Endothelial cell of umbilical vein (primary cell): Measurements from ENCODE around the gene MICAL3. TPM values are rescaled to one million over a fixed set of nuclear protein-coding genes. Genes with fewer than 3 reads are reported as not detected.
"Not testable (repeated sequence)": the region's sequence is repeated elsewhere in the genome, so short reads cannot be mapped to it uniquely, and the experiment has no call there.

Experiments used
- BruUV-seq: library from RNA; stranded (reverse); fragments of 400-500 nt; replicated peaks from 2 replicates; lab custom pipeline; 2021; lab: Mats Ljungman, UMichigan
- CTCF ChIA-PET: fragments of 300-600, 350-600 bp; sonication (Branson Sonifier 250); formaldehyde crosslinking; loops from one replicate; lab custom pipeline; 2021; ENCODE audit warnings: antibody characterized with exemption, inconsistent platforms; lab: Charles Lee
- POLR2A ChIA-PET: fragments of 300-600, 350-600 bp; sonication (Branson Sonifier 250); formaldehyde crosslinking; loops from one replicate; lab custom pipeline; 2021; ENCODE audit warnings: antibody characterized with exemption, inconsistent platforms; lab: Charles Lee
- DNase-seq: peaks from one replicate; pipeline ENCODE4 v3.0.0-alpha.2; 2011; ENCODE audit warnings: low read depth, low spot score
- FAIRE-seq: peaks from 2 replicates; lab custom pipeline; 2011; peaks lifted over from hg19 to GRCh38; lab: Jason Lieb, UNC
- H2AFZ ChIP-seq: 2 replicates; pipeline ENCODE4 v1.6.0; 2012; ENCODE audit warnings: low read depth, low read length, control low read depth, inconsistent platforms
- H3K27ac ChIP-seq: 2 replicates; pipeline ENCODE4 v1.5.1; 2011; ENCODE audit warnings: low read depth, mild to moderate bottlenecking, control low read depth, low read length, moderate library complexity; ENCODE audit not compliant: insufficient read depth
- H3K27me3 ChIP-seq, 2 experiments: 2 replicates each; pipeline versions ENCODE4 v1.6.0 to v1.6.1; 2011; ENCODE audit warnings: low read length in 2 of 2, mixed read lengths in 1 of 2; ENCODE audit not compliant: control insufficient read depth in 2 of 2, insufficient read depth in 2 of 2
- H3K36me3 ChIP-seq, 2 experiments: 2 replicates in 1 of 2; 3 replicates in 1 of 2; pipeline ENCODE4 v1.5.1; 2011; ENCODE audit warnings: low read length in 2 of 2, mild to moderate bottlenecking in 1 of 2, moderate library complexity in 1 of 2; ENCODE audit not compliant: control insufficient read depth in 2 of 2, insufficient read depth in 2 of 2; ENCODE audit errors: extremely low read depth in 1 of 2
- H3K4me1 ChIP-seq: 3 replicates; pipeline ENCODE4 v1.5.1; 2011; ENCODE audit warnings: mild to moderate bottlenecking, low read length; ENCODE audit not compliant: control insufficient read depth, insufficient read depth; ENCODE audit errors: extremely low read depth
- H3K4me2 ChIP-seq: 2 replicates; pipeline ENCODE4 v1.6.1; 2011; ENCODE audit warnings: low read length, control low read depth, mixed read lengths; ENCODE audit not compliant: insufficient read depth
- H3K4me3 ChIP-seq, 3 experiments: fragments of 200-600 bp in 1 of 3; sonication (generic), shearing (Covaris generic) in 1 of 3; replicated peaks in 1 of 3; 2 replicates each; pipeline ENCODE4 v1.5.1; 2011 to 2016; ENCODE audit warnings: control low read depth in 3 of 3, low read length in 3 of 3, mild to moderate bottlenecking in 2 of 3, inconsistent platforms in 1 of 3, low read depth in 1 of 3, moderate library complexity in 1 of 3; ENCODE audit not compliant: insufficient read depth in 1 of 3
- H3K79me2 ChIP-seq: 2 replicates; pipeline ENCODE4 v1.6.0; 2012; ENCODE audit warnings: low read length, inconsistent platforms; ENCODE audit not compliant: control insufficient read depth, insufficient read depth
- H3K9ac ChIP-seq: replicated peaks from 2 replicates; pipeline ENCODE3; 2011; ENCODE audit warnings: low read length, control low read depth; ENCODE audit not compliant: insufficient read depth; ENCODE audit errors: extremely low read depth
- H3K9me1 ChIP-seq: replicated peaks from 3 replicates; pipeline ENCODE4 v1.6.0; 2011; ENCODE audit warnings: mild to moderate bottlenecking, low read length; ENCODE audit not compliant: control insufficient read depth, insufficient read depth; ENCODE audit errors: extremely low read depth
- H3K9me3 ChIP-seq: replicated peaks from 2 replicates; pipeline ENCODE4 v1.5.1; 2012; ENCODE audit warnings: low read length, inconsistent platforms; ENCODE audit not compliant: control insufficient read depth, insufficient read depth
- H4K20me1 ChIP-seq: replicated peaks from 2 replicates; pipeline ENCODE3; 2011; ENCODE audit warnings: mild to moderate bottlenecking, low read length; ENCODE audit not compliant: control insufficient read depth, insufficient read depth; ENCODE audit errors: extremely low read depth
- CTCF ChIP-seq, 2 donors: IDR thresholded peaks; 1 replicate in 1 of 2; 2 replicates in 1 of 2; pipeline ENCODE4 v1.5.1; 2011; ENCODE audit warnings: low read length in 2 of 2, mild to moderate bottlenecking in 2 of 2, moderate library complexity in 2 of 2, control low read depth in 1 of 2, inconsistent platforms in 1 of 2, low read depth in 1 of 2; ENCODE audit not compliant: insufficient read depth in 1 of 2; ENCODE audit errors: extremely low read depth in 1 of 2
- EZH2 ChIP-seq: IDR thresholded peaks from 2 replicates; pipeline ENCODE4 v1.6.1; 2012; ENCODE audit warnings: borderline replicate concordance, low read depth, mild to moderate bottlenecking, moderate library complexity, low read length, inconsistent platforms; ENCODE audit not compliant: severe bottlenecking
- FOS ChIP-seq: IDR thresholded peaks from 2 replicates; pipeline ENCODE4 v1.6.1; 2011; ENCODE audit warnings: mild to moderate bottlenecking, low read length, moderate library complexity, borderline replicate concordance; ENCODE audit not compliant: insufficient read depth
- GATA2 ChIP-seq: IDR thresholded peaks from 2 replicates; pipeline ENCODE4 v1.7.0; 2011; ENCODE audit warnings: low read depth, mild to moderate bottlenecking, moderate library complexity, mixed read lengths, low read length; ENCODE audit not compliant: insufficient read length, insufficient read depth
- JUN ChIP-seq: IDR thresholded peaks from 2 replicates; pipeline ENCODE4 v1.6.1; 2011; ENCODE audit warnings: borderline replicate concordance, low read depth; ENCODE audit not compliant: insufficient read length, insufficient read depth
- MAX ChIP-seq: IDR thresholded peaks from 2 replicates; pipeline ENCODE4 v1.6.1; 2011; ENCODE audit not compliant: insufficient read depth, insufficient read length
- MYC ChIP-seq: IDR thresholded peaks from one replicate; pipeline ENCODE4 v1.6.1; 2011; ENCODE audit warnings: mild to moderate bottlenecking, low read depth, low read length
- POLR2A ChIP-seq: IDR thresholded peaks from 2 replicates; pipeline ENCODE4 v1.6.1; 2012; ENCODE audit warnings: low read depth, mild to moderate bottlenecking, control low read depth, low read length
- POLR2AphosphoS5 ChIP-seq: IDR thresholded peaks from 2 replicates; pipeline ENCODE4 v1.6.1; 2012; ENCODE audit warnings: low read depth, mild to moderate bottlenecking, control low read depth, low read length, moderate library complexity; ENCODE audit not compliant: insufficient read depth
- dilution Hi-C: fragments of 300-500 bp; cut with MboI; formaldehyde crosslinking; loops from one replicate; pipeline ENCODE4 v1.15.0; 2019; ENCODE audit warnings: low sequenced_read_pairs; ENCODE audit not compliant: extremely low pct_ligation_motif_present
- intact Hi-C: fragments of 100-400 bp; cut with micrococcal nuclease; formaldehyde crosslinking; loops from one replicate; pipeline ENCODE4 v1.10.0; 2022
- polyA plus RNA-seq, 4 experiments: library from polyadenylated mRNA; depleted of rRNA in 3 of 4; stranded (reverse) in 3 of 4; unstranded in 1 of 4; fragments of >200 nt; gene quantifications; 2 replicates each; pipeline versions ENCODE4 v1.2.1 to v1.2.3, GENCODE V29; 2011 to 2012; ENCODE audit warnings: missing spikeins in 1 of 4
- total RNA-seq: library from RNA; stranded (reverse); gene quantifications from 2 replicates; pipeline ENCODE4 v1.2.3, GENCODE V29; 2021

The MICAL3 gene
- total and polyA plus RNA-seq, 2 donors (not counting 3 experiments of a cell fraction or from before 2014, with no cell fraction given): 14.5 to 63.7 TPM

DNA sequence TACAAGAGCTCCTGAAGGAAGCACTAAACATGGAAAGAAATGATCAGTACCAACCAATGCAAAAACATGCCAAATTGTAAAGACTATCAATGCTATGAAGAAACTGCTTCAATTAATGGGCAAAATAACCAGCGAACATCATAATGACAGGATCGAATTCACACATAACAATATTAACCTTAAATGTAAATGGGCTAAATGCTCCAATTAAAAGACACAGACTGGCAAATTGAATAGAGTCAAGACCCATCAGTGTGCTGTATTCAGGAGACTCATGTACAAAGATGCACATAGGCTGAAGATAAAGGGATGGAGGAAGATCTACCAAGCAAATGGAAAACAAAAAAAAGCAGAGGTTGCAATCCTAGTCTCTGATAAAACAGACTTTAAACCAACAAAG lies 91.9 kb downstream of the MICAL3 start:
- H3K79me2 ChIP-seq: peaks cover 40% of the 10 kb centered on the region
- BruUV-seq, H3K36me3 ChIP-seq, H4K20me1 ChIP-seq, H2AFZ ChIP-seq, DNase-seq, CTCF ChIA-PET, POLR2A ChIA-PET, H3K27me3 ChIP-seq, FAIRE-seq, H3K27ac ChIP-seq, intact Hi-C loops, H3K9me1 ChIP-seq, H3K9ac ChIP-seq, H3K4me1 ChIP-seq, H3K4me2 ChIP-seq, H3K4me3 ChIP-seq, H3K9me3 ChIP-seq, dilution Hi-C loops: not testable (repeated sequence)

GRCh38 chr22:17931400-17931825 lies 92.9 kb downstream of the MICAL3 start:
- POLR2A ChIA-PET: no interaction called here
- no peaks in the 10 kb centered on the region for H3K36me3 ChIP-seq
- no peaks in the 10 kb centered on the region for H3K9me3 ChIP-seq
- no peaks in the 10 kb centered on the region for H3K4me1 ChIP-seq
- no peaks in the 10 kb centered on the region for H3K9me1 ChIP-seq
- no TSS peak for BruUV-seq
- H3K79me2 ChIP-seq: peaks cover 44% of the 10 kb centered on the region
- peaks cover 3% of the 10 kb centered on the region for H4K20me1 ChIP-seq
- CTCF ChIA-PET: interaction anchor here (0.6 to 0.9 kb wide), 2 partner anchors 9 to 11 kb away, joined by 3 read pairs; no protein-coding TSS in a partner anchor
- no peak overlapping the region for H2AFZ ChIP-seq
- dilution Hi-C loops (no loop called here), intact Hi-C loops (no loop called here)
- H3K27ac ChIP-seq: no peak overlapping the region
- TF ChIP-seq POLR2A (no peak), FOS (no peak), POLR2AphosphoS5 (no peak), MYC (no peak), EZH2 (no peak), MAX (no peak), JUN (no peak), GATA2 (no peak), CTCF (IDR thresholded peaks at IDR 0.05; ENCODE audit: extremely low read depth in 1 of 2, insufficient read depth in 1 of 2, low read depth in 1 of 2, low read length in 2 of 2) (no peak)
- H3K4me3 ChIP-seq: no peak overlapping the region
- H3K9ac ChIP-seq: no peak overlapping the region
- FAIRE-seq (no peak), DNase-seq (no peak)
- H3K27me3 ChIP-seq: no peaks in the 10 kb centered on the region
- no peak overlapping the region for H3K4me2 ChIP-seq
